Common myeloid progenitor, CD34-positive (primary cell): ENCODE results near the gene PATL1.

ENCODE experiments used
- CTCF ChIA-PET: fragments of 350-600 bp; sonication (Branson Sonifier 250); formaldehyde crosslinking; loops from one replicate; lab custom pipeline; 2021; ENCODE audit warnings: antibody characterized with exemption; lab: Charles Lee
- POLR2A ChIA-PET: fragments of 350-600 bp; sonication (Branson Sonifier 250); formaldehyde crosslinking; loops from one replicate; lab custom pipeline; 2021; ENCODE audit warnings: antibody characterized with exemption; lab: Charles Lee
- DNase-seq, 3 donors: peaks; one replicate each; pipeline versions ENCODE4 v3.0.0 to v3.0.0-alpha.2; 2013
- H3K27ac ChIP-seq, 2 experiments: 1 replicate in 1 of 2; 2 replicates in 1 of 2; pipeline ENCODE4 v1.7.0; 2013; ENCODE audit warnings: inconsistent platforms in 2 of 2, low read length in 2 of 2, mild to moderate bottlenecking in 2 of 2, low read depth in 1 of 2, moderate library complexity in 1 of 2; ENCODE audit not compliant: severe bottlenecking in 2 of 2, insufficient read depth in 1 of 2, poor library complexity in 1 of 2
- H3K27me3 ChIP-seq, 5 experiments: replicated peaks in 2 of 5; 1 replicate in 3 of 5; 2 replicates in 2 of 5; pipeline versions ENCODE4 v1.6.1 to v1.7.0; 2013; ENCODE audit warnings: low read length in 4 of 5, mild to moderate bottlenecking in 2 of 5, moderate library complexity in 2 of 5, inconsistent platforms in 1 of 5; ENCODE audit not compliant: insufficient read depth in 5 of 5, control insufficient read depth in 4 of 5
- H3K36me3 ChIP-seq, 4 experiments: 1 replicate in 2 of 4; 2 replicates in 2 of 4; pipeline versions ENCODE4 v1.6.1 to v1.7.0; 2013; ENCODE audit warnings: low read length in 3 of 4, control low read depth in 1 of 4, mild to moderate bottlenecking in 1 of 4; ENCODE audit not compliant: control insufficient read depth in 4 of 4, insufficient read depth in 4 of 4
- H3K4me1 ChIP-seq, 4 experiments: 1 replicate in 3 of 4; 2 replicates in 1 of 4; pipeline versions ENCODE4 v1.6.1 to v1.7.1; 2013; ENCODE audit warnings: low read length in 3 of 4, mild to moderate bottlenecking in 3 of 4, control low read depth in 1 of 4, inconsistent platforms in 1 of 4, moderate library complexity in 1 of 4; ENCODE audit not compliant: control insufficient read depth in 4 of 4, insufficient read depth in 4 of 4; ENCODE audit errors: control extremely low read depth in 1 of 4
- H3K4me3 ChIP-seq, 7 experiments: 1 replicate in 4 of 7; 2 replicates in 3 of 7; pipeline versions ENCODE4 v1.5.1 to v1.7.0; 2013; ENCODE audit warnings: mild to moderate bottlenecking in 7 of 7, low read length in 6 of 7, moderate library complexity in 6 of 7, inconsistent platforms in 2 of 7, low read depth in 2 of 7, control low read depth in 1 of 7; ENCODE audit not compliant: insufficient read depth in 4 of 7, control insufficient read depth in 1 of 7; ENCODE audit errors: extremely low read depth in 1 of 7
- H3K9me3 ChIP-seq, 5 experiments: 1 replicate in 4 of 5; 2 replicates in 1 of 5; pipeline versions ENCODE4 v1.6.1 to v1.7.1; 2013; ENCODE audit warnings: low read length in 4 of 5, mild to moderate bottlenecking in 2 of 5, inconsistent platforms in 1 of 5, low read depth in 1 of 5, moderate library complexity in 1 of 5; ENCODE audit not compliant: control insufficient read depth in 4 of 5, insufficient read depth in 2 of 5; ENCODE audit errors: control extremely low read depth in 1 of 5
- WGBS: methylation state at CpG from one replicate; pipeline ENCODE4 v1.1.5; 2013; ENCODE audit not compliant: insufficient coverage; 5-methylcytosine and 5-hydroxymethylcytosine counted together

The PATL1 gene

GRCh38 chr11:59676205-59676604 lies 7.4 kb upstream of the PATL1 start:
- 93% methylated on average over 4 of the region's 8 CpGs for WGBS
- H3K4me1 ChIP-seq, result no peaks in the 10 kb centered on the region
- CTCF ChIA-PET, result interaction anchor here (0.8 kb wide), 1 partner anchor 512 kb away, joined by 3 read pairs; no protein-coding TSS in a partner anchor

GRCh38 chr11:59674291-59674690 lies 5.5 kb upstream of the PATL1 start:
- Histone ChIP-seq H3K9me3 (no peaks in the 10 kb centered on the region), H3K4me3 (no peak overlapping the region), H3K4me1 (peaks cover 4 to 10% (median 9%) of the 10 kb centered on the region in 4 experiments), H3K27me3 (no peaks in the 10 kb centered on the region), H3K27ac (no peak overlapping the region), H3K36me3 (no peaks in the 10 kb centered on the region)
- no peak for DNase-seq
- ChIA-PET POLR2A (no interaction called here), CTCF (no interaction called here)
- WGBS, result no CpG with 5 or more reads among the region's 2 CpGs

More at GRCh38 chr11:59676205-59676604, 7.4 kb upstream of the PATL1 start:
- no peaks in the 10 kb centered on the region for H3K9me3 ChIP-seq
- H3K4me3 ChIP-seq, result no peak overlapping the region
- no peak overlapping the region for H3K27ac ChIP-seq
- DNase-seq, result no peak
- POLR2A ChIA-PET, result no interaction called here
- H3K36me3 ChIP-seq, result no peaks in the 10 kb centered on the region
- no peaks in the 10 kb centered on the region for H3K27me3 ChIP-seq

- no peak for DNase-seq
- no peaks in the 10 kb centered on the region for H3K36me3 ChIP-seq
- H3K9me3 ChIP-seq, result no peaks in the 10 kb centered on the region
- H3K4me1 ChIP-seq, result peaks cover 4 to 12% (median 10%) of the 10 kb centered on the region in 4 experiments
- no peaks in the 10 kb centered on the region for H3K27me3 ChIP-seq
- WGBS, result 100% methylated on average over 1 of the region's 2 CpGs
- H3K27ac ChIP-seq, result no peak overlapping the region
- H3K4me3 ChIP-seq, result no peak overlapping the region
- ChIA-PET CTCF (interaction anchor here (0.6 kb wide), 1 partner anchor 170 kb away, joined by 3 read pairs; no protein-coding TSS in a partner anchor), POLR2A (no interaction called here)
Measured at GRCh38 chr11:59673291-59673690, 4.5 kb upstream of the PATL1 start.

- peaks cover 14 to 28% (median 24%) of the 10 kb centered on the region in 4 experiments for H3K4me1 ChIP-seq
- ChIA-PET CTCF (interaction anchor here (3.3 kb wide), 1 partner anchor 8 kb away, joined by 10 read pairs; no protein-coding TSS in a partner anchor), POLR2A (no interaction called here)
- DNase-seq, result no peak
- H3K27ac ChIP-seq, result no peak overlapping the region
- 95% methylated on average over 5 of the region's 11 CpGs for WGBS
- no peaks in the 10 kb centered on the region for H3K9me3 ChIP-seq
- H3K27me3 ChIP-seq, result no peaks in the 10 kb centered on the region
- H3K4me3 ChIP-seq, result no peak overlapping the region
- H3K36me3 ChIP-seq, result peaks cover 0 to 5% (median under 1%) of the 10 kb centered on the region in 4 experiments
Measured at GRCh38 chr11:59671471-59671870, 2.6 kb upstream of the PATL1 start.

- peak overlapping the region; percentile 78 to 90 (median 87) for H3K4me3 ChIP-seq
- ChIA-PET POLR2A (interaction anchor here (0.5 to 1.0 kb wide), 3 partner anchors 54 to 1254 kb away, joined by 3 to 5 read pairs (median 4); partner anchors contain the start of gene OSBP), CTCF (interaction anchor here (0.6 to 3.3 kb wide), 8 partner anchors 8 to 736 kb away, joined by 3 to 10 read pairs (median 5); no protein-coding TSS in a partner anchor)
- peak overlapping the region; percentile 82 to 93 for H3K27ac ChIP-seq
- no peaks in the 10 kb centered on the region for H3K27me3 ChIP-seq
- peaks cover 14 to 28% (median 24%) of the 10 kb centered on the region in 4 experiments for H3K4me1 ChIP-seq
- 11% methylated on average over 21 of the region's 22 CpGs for WGBS
- peaks cover 0 to 19% (median 12%) of the 10 kb centered on the region in 4 experiments for H3K36me3 ChIP-seq
- H3K9me3 ChIP-seq, result no peaks in the 10 kb centered on the region
- DNase-seq, result no peak
Measured at GRCh38 chr11:59669611-59670009, 773 bp upstream of the PATL1 start.

GRCh38 chr11:59668188-59668949 lies 468 bp downstream of the PATL1 start:
- Histone ChIP-seq H3K27me3 (no peaks in the 10 kb centered on the region), H3K9me3 (no peaks in the 10 kb centered on the region), H3K4me1 (peaks cover 14 to 28% (median 24%) of the 10 kb centered on the region in 4 experiments), H3K36me3 (peaks cover 0 to 29% (median 21%) of the 10 kb centered on the region in 4 experiments), H3K4me3 (peak overlapping the region; percentile 71 to 90 (median 87)), H3K27ac (peak overlapping the region; percentile 61 to 93)
- POLR2A ChIA-PET, result interaction anchor here (0.5 to 1.0 kb wide), 4 partner anchors 52 to 529 kb away, joined by 3 to 7 read pairs (median 4); partner anchors contain the start of gene OSBP
- CTCF ChIA-PET, result interaction anchor here (1.4 to 3.3 kb wide), 5 partner anchors 9 to 104 kb away, joined by 5 to 10 read pairs (median 5); no protein-coding TSS in a partner anchor
- 0% methylated on average over 6 of the region's 39 CpGs for WGBS
- peak; percentile 47 to 69 (median 61) for DNase-seq
